Activated CD4-positive, alpha-beta T cell treated with anti-CD3 and anti-CD28 coated beads for 4 hours (primary cell): ENCODE results near the gene GOLGA6L6.
"Not testable (repeated sequence)": the region's sequence is repeated elsewhere in the genome, so short reads cannot be mapped to it uniquely, and the experiment has no call there.

Experiments
- DNase-seq, 2 donors: peaks; one replicate each; pipeline ENCODE4 v3.0.0-alpha.2; 2020

The GOLGA6L6 gene, protein sequence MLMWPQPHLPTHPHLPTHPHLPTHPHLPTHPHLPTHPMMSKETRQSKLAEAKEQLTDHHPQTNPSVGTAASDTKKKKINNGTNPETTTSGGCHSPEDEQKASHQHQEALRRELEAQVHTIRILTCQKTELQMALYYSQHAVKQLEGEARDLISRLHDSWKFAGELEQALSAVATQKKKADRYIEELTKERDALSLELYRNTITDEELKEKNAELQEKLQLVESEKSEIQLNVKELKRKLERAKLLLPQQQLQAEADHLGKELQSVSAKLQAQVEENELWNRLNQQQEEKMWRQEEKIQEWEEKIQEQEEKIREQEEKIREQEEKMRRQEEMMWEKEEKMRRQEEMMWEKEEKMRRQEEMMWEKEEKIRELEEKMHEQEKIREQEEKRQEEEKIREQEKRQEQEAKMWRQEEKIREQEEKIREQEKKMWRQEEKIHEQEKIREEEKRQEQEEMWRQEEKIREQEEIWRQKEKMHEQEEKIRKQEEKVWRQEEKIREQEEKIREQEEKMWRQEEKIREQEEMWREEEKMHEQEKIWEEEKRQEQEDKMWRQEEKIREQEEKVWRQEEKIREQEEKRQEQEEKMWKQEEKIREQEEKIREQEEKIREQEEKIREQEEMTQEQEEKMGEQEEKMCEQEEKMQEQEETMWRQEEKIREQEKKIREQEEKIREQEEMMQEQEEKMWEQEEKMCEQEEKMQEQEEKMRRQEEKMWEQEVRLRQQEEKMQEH

DNA sequence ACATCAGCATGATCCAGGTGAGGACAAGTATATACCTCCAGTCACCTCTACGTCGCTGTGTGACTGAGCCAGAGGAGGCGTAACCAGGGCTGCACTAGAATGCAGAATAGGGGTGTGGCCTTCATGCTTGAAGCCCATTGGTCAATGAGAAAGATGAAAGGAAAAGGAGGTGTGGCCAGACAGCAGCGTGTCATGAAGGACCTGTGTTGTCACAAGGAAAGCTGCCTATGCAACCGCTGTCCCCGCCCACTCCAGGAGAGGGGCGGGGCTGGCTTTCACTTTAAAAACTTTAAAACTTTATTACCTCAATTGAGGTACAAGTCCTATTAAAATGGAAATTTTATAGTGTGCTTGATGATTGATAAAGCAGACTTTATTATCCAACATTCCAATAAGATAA is at the start of gene GOLGA6L6:
GOLGA6L6 (minus strand) TSS at position 101 of the 400 bp plus-strand sequence; CDS start at position 10, 91 bp downstream.
- DNase-seq = not testable (repeated sequence)

DNA sequence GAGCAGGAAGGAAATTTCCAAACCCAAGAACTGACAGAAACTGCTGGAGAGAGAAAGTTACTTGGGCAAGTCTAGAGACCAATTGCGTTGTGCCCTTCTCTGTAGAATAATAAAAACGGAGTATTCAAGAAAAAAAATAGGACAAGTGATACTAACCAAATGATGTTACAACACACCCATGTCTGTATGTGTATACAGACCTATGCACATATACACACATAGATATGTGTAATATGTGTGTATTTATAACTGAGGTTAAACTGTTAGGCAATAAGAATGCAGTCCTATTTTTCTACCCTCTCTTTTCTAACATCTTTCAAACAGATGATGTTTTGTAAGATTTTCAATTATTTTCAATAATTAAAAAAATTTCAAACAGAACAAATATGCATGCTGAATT is 48.5 kb upstream of the GOLGA6L6 start:
- not testable (repeated sequence) for DNase-seq

DNA sequence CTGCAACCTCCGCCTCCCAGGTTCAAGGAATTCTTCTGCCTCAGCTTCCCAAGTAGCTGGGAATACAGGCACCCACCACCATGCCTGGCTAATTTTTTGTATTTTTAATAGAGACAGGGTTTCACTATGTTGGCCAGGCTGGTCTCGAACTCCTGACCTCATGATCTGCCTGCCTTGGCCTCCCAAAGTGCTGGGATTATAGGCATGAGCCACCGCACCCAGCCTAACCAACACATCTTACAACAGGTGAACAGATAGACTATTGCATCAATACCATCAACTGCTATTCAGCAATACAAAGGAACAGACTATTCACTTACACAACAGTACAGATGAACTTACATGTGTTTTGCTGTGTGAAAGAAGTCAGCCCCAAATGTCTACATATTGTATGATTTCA is 45.2 kb upstream of the GOLGA6L6 start:
- not testable (repeated sequence) for DNase-seq

DNA sequence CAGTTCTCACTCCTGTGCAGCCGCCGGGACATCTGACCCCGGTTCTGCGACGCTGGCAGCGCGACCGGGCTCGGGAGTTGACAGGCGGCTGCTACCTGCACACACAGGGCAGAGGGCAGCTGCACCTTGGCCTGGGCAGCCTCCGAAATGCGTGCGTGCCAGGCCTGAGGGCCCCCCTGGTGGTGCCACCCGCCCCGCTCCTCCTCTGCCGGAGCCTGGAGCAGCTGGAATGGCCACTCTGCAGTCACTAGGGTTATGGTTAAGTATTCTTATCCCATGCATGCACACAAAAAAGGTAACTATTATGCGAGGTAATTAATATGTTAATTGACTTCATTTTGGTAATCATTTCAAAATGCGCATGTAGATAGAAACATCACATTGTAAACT is 41.1 kb upstream of the GOLGA6L6 start:
- not testable (repeated sequence) for DNase-seq

DNA sequence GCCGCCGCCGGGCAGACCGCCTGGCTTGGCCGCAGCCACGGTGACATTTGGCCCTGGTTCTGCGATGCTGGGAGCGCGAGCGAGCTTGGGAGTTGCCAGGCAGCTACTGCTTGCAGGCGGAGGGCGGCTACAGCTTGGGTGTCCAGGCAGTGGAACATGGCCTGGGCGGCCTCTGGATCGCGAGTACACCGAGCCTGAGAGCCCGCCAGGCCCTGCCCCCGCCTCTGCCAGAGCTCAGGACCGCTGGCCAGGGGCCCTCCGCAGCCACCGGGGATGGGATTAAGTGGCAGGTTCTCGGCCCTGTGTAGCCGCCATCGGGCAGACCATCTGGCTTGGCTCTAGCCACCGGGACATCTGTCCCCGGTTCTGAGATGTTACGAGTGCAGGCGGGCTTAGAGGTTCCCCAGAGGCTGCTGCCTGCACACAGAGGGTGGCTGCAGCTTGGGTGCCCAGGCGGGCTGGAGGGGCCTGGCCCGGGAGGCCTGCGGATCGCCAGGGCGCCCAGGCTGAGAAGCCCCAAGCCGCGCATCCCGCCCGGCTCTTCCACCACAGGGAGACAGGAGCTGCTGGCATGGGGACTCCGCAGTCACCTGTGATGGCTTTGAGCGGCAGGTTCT is 40.6 kb upstream of the GOLGA6L6 start:
- DNase-seq = not testable (repeated sequence)

DNA sequence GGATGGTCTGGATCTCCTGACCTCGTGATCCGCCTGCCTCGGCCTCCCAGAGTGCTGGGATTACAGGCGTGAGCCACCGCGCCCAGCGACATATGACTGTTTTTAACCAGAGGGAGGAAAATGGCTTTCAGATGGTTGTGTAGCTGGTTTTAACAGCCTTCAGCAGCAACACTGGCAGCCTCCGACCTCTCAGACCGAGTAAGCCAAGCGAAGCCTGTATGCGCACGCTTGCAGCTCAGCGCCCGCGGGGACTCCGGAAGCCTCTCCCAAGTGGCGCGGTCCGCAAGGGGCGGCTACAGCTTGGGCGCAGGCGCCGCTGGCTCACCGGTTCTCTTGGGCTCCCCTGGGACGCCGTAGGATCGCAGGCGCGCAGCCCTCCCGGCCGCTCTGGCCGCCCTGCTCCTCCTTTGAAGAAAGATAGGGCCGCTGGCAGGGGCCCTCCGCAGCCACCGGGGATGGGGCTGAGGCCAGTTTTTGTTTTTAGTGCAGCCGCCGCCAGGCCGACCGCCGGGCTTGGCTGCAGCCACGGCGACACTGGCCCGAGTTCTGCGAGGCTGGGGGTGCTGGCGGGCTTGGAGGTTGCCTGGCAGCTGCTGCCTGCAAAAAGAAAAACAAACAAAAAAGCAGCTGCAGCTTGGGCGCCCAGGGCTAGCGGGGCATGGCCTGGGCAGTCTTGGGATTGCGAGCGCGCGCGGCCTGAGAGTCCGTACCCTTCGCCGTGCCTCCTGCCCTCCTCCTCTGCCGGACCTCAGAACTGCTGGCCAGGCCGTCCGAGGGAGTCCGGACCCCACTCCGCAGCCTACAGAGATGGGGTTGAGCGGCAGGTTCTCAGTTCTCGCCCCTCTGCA is 39.9 kb upstream of the GOLGA6L6 start:
- not testable (repeated sequence) for DNase-seq

DNA sequence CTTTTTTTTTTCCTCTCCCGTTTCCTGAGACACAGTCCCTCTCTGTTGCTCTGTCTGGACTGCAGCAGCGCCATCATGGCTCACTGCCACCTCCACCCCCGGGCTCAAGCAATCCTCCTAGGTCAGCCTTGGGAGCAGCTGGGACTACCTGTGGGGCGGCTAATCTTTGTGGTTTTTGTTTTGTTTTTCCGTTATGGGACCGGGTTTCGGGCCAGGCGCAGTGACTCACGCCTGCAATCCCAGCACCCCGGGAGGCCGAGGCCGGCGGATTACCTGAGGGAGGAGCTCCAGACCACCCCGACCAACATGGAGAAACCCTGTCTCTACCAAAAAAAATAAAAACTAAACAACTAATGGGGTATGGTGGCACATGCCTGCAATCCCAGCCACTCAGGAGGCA is 38.1 kb upstream of the GOLGA6L6 start:
- not testable (repeated sequence) for DNase-seq

DNA sequence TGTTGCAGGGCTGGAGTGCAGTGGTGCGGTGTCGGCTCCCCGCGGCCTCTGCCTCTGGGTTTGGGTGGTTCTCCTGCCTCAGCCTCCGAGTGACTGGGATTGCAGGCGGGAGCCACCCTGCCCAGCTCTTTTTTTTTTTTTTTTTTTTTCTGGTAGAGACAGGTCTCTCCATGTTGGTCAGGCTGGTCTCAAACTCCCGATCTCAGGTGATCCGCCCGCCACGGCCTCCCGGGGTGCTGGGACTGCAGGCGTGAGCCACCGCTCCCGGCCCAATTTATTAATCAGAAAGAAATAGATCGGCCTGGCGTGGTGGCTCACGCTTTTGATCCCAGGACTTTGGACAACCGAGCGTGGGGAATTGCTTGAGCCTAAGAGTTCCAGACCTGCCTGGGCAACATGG is 9.7 kb upstream of the GOLGA6L6 start:
- not testable (repeated sequence) for DNase-seq

DNA sequence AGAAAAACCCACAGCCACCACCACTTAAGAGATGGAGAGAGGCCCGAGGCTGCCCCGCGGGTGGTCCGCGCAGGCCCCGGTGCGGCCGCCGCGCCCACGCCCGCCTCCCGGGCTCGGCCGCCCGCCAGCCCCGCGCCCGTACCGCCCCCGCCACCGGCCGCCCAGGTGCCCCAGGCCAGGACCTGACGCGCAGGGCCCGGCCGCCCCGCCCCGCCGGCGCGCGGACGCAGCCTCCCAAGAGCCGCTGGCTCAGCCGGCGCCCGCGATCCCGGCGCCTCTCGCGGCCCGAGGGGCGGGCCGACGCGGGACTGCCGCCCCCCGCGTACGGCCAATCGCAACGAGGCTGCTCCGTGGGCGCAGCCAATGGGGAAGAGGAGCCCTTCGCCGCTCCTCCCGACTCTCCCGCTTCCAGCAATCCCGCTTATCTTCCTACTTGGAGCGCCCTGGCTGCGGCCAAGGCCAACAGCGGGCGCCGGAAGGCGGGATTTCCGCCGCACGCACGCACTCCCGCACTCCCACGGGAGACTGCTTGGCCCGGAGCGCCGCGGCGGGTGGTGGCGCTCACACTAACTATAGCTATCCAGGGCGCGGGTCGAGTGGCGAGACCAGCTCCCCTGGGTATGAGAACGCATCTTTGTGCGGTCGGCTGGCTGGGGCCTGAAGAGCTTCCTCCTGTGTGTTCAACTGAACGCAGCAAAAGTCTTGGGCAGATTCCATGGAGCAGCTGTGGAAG is 35.5 kb downstream of the GOLGA6L6 start:
- not testable (repeated sequence) for DNase-seq

DNA sequence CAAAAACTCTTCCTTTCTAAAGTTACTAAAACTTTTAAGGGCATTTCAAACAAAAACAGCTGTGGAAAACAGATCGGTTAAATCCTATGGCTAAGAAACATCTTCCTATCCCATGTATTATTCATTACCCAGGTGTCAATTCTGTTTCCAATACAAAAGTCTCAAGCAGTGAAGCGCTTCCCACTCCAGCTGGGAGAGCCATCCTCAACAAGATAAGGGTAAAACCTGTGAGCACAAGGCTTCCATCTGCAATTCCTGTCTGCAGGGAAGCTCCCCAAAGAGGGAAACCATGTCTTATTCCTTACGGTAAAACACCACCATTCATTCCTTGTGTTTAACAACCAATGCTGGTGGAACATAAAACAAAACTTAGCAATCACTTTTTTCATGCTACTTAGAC is 38.8 kb downstream of the GOLGA6L6 start:
- not testable (repeated sequence) for DNase-seq

DNA sequence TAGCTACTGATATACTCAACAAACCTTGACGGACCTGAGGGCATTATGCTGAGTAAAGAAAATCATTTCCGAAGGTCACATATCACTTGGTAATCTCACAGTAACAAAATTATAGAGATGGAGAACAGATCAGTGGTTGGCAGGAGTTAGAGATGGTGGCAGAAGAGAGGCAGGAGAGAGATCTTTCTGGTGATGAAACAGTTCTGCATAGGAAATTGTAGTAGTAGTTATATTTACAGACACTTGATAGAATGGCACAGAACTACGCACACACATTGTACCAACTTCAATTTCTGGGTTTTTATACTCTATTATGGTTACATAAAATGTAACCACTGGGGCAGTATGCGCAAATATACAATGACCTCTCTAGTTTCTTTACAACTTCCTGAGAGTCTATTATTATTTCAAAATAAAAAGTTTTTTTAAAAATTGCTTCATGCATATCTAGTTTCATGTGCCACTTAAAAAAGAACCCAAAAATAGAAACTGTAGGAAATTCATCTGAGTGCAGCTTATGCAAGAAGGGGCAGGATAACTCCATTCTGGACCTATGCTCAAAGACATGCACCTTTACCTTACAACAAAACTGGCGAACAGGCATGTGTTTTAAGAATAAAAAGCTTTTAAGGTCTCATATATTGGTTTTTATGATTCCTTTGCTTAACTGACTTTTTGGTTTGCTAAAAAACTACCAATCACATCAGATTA is 39.9 kb downstream of the GOLGA6L6 start:
- not testable (repeated sequence) for DNase-seq

DNA sequence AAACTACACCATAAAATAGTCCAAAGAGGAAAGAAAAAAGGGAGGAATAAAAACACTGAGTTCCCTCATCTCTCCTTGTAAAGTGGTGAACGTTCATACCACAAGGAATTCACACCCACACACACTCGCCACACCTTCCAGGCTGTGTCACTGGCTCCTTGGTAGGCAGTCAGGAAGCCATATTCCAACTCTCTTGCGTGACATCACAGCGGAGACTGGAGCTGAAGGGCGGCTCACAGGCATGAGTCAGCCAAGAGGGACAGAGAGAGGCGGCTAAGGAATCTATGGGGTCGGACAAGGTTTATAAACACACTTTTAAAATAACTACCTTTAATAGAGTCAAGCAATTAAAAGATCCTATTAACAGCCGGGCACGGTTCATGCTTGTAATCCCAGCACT is 43.8 kb downstream of the GOLGA6L6 start:
- not testable (repeated sequence) for DNase-seq

DNA sequence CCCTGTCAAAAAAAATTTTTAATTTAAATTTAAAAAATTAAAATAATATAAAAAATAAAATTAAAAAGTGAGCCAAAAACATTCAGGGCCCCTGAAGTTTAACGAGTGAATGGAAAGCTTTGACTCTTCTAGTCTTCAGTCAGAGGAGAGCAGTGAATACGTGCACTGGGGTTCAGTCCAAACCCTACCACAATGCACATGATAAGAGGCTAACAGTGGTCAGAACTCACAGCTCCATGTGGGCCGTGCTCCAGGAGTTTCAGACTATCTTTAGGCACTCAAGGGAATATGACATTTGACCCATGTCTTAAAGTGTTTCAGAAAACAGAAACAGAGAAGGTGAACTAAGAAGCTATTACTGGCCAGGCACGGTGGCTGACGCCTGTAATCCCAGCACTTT is 48.6 kb downstream of the GOLGA6L6 start:
- DNase-seq = not testable (repeated sequence)

DNA sequence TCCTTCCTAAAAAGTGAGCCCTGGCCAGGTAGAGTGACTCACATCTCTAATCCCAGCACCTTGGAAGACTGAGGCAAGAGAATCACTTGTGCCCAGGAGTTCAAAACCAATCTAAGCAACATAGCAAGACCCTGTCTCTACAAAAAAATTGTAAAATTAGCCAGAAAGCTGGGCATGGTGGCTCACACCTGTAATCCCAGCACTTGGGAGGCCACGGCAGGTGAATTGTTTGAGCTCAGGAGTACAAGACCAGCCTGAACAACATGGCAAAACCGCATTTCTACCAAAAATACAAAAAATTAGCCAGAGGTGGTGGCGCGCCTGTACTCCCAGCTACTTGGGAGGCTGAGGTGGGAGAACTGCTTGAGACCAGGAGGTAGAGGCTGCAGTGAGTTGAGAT is 49.0 kb downstream of the GOLGA6L6 start:
- not testable (repeated sequence) for DNase-seq

DNA sequence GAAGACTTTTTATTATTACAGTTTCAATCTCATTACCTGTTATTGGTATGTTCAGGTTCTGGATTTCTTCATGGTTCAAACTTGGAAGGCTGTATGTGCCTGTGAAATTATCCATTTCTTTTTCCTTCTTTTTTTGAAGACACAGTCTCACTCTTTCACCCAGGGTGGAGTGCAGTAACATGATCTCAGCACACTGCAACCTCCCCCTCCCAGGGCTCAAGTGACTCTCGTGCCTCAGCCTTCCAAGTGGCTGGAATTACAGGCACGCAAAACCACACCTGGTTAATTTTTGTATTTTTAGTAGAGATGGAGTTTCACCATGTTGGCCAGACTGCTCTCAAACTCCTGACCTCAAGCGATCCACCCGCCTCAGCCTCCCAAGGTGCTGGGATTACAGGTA is 52.3 kb downstream of the GOLGA6L6 start:
- not testable (repeated sequence) for DNase-seq
